ENCODE data around the gene TRAPPC14. TPM values are rescaled to one million over a fixed set of nuclear protein-coding genes. Genes with fewer than 3 reads are reported as not detected.

TRAPPC14 gene
- total and polyA plus RNA-seq, 9 of the 15 experiments (the other 6 are each of a cell fraction or from before 2014, with no cell fraction given), result 0.42 to 45.9 (median 18.2) TPM

DNA sequence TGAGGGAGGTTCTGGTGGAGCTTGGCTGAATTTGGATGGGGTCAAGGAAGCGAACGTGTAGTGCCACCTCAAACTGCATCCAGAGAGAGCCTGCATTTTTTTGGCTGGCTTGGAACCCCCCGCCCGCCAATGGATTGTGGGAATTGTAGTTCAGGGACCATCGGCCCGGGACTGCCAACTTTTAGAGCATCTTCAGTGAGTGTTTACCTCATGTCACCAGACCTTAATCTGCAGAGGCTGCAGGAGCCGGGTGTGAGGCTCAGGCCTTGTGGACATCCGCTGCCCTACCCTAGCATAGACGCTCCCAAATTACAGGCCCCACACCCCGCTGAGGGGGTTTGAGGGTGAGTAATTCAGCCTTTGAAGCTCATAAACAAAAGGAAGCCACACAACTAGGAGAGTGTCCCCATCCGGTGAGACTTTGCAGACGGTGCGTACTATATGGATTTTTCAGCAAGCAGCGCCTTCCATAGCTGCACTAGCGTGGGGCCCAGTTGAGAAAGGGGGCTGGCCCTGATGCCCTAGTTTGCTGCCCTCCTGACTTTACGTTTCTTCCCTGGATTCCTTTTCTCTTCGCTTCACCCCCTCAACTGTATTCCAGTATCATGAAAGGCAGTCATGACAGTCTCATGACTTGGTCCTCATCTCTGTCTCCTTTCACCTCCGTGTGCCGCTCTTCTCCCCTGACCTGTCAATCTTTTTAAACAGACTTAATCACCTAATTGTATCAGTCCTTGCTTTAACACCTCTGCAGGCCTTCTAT lies 38.4 kb downstream of the TRAPPC14 start (continued):
- TF ChIP-seq CREB3L1 (IDR thresholded peaks at IDR 0.05; ENCODE audit: borderline replicate concordance, low read depth) (0 out of 2 replicates have a peak, but pooled peaks have one; percentile 32), ZKSCAN8 (CRISPR knock-in tag; IDR thresholded peaks at IDR 0.05) (0 out of 2 replicates have a peak, but pooled peaks have one; percentile 6), SMAD4 (CRISPR knock-in tag; conservative IDR thresholded peaks at IDR 0.05) (0 out of 2 replicates have a peak, but pooled peaks have one; percentile 12), TCF15 (CRISPR knock-in tag; IDR thresholded peaks at IDR 0.05) (no peak), TAL1 (IDR thresholded peaks at IDR 0.05) (0 out of 2 replicates have a peak, but pooled peaks have one; percentile 2), NBN (IDR thresholded peaks at IDR 0.05; ENCODE audit: low read depth) (no peak; the same call in 1 of the 2 replicates), ZNF740 (CRISPR knock-in tag; IDR thresholded peaks at IDR 0.05) (no peak; the same call in 1 of the 2 replicates), ZNF740 (tag; IDR thresholded peaks at IDR 0.05) (peak in 1 of 2 experiments; percentile 18; a peak in 1 of 4 replicates), SIN3A (IDR thresholded peaks at IDR 0.05; ENCODE audit: borderline replicate concordance in 2 of 2, control insufficient read depth in 1 of 2, low read depth in 2 of 2, low read length in 2 of 2) (0 out of 4 replicates have a peak, but pooled peaks of 1 of the 2 experiments have one; percentile 46), ZNF384 (IDR thresholded peaks at IDR 0.05; ENCODE audit: low read depth, low read length) (peak; percentile 70), RB1 (IDR thresholded peaks at IDR 0.05; ENCODE audit: low read depth) (0 out of 2 replicates have a peak, but pooled peaks have one; percentile 26), E4F1 (CRISPR knock-in tag; IDR thresholded peaks at IDR 0.05; ENCODE audit: borderline replicate concordance) (no peak), LCOR (CRISPR knock-in tag; IDR thresholded peaks at IDR 0.05) (peak; percentile 55; the same call in 1 of the 2 replicates), POU5F1 (IDR thresholded peaks at IDR 0.05; ENCODE audit: borderline replicate concordance, low read depth, low read length, partially characterized antibody) (no peak), TCF3 (CRISPR knock-in tag; IDR thresholded peaks at IDR 0.05) (no peak), TCF7L2 (IDR thresholded peaks at IDR 0.05; ENCODE audit: low read depth, low read length) (no peak), TAF7 (tag; IDR thresholded peaks at IDR 0.05) (no peak), MYNN (IDR thresholded peaks at IDR 0.05) (peak; percentile 26; the same call in 1 of the 2 replicates), MYNN (CRISPR knock-in tag; IDR thresholded peaks at IDR 0.05) (no peak)
- TF ChIP-seq, protein P1, sequence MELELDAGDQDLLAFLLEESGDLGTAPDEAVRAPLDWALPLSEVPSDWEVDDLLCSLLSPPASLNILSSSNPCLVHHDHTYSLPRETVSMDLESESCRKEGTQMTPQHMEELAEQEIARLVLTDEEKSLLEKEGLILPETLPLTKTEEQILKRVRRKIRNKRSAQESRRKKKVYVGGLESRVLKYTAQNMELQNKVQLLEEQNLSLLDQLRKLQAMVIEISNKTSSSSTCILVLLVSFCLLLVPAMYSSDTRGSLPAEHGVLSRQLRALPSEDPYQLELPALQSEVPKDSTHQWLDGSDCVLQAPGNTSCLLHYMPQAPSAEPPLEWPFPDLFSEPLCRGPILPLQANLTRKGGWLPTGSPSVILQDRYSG (tag; conservative IDR thresholded peaks at IDR 0.05; ENCODE audit: low read depth), result no peak
